Upper lobe of right lung (tissue), 1 donor: ENCODE results near the gene FAM180A. TPM values are rescaled to one million over a fixed set of nuclear protein-coding genes. Genes with fewer than 3 reads are reported as not detected.

Experiments
- ATAC-seq: fragments of 200-7000 bp; cut with Tn5 transposase; one replicate; pipeline ENCODE4 v1.9.1; 2020; ENCODE audit warnings: mild to moderate bottlenecking, moderate library complexity
- DNase-seq: peaks from one replicate; pipeline ENCODE4 v3.0.0-alpha.2; 2020
- H3K27ac ChIP-seq: fragments of 200-600 bp; one replicate; pipeline ENCODE4 v1.8.0; 2022
- H3K27me3 ChIP-seq: fragments of 200-600 bp; one replicate; pipeline ENCODE4 v1.8.0; 2022; ENCODE audit warnings: mild to moderate bottlenecking
- H3K36me3 ChIP-seq: fragments of 200-600 bp; one replicate; pipeline ENCODE4 v1.8.0; 2022
- H3K4me1 ChIP-seq: fragments of 200-600 bp; one replicate; pipeline ENCODE4 v1.8.0; 2022
- H3K4me3 ChIP-seq: fragments of 200-600 bp; one replicate; pipeline ENCODE4 v1.8.0; 2022; ENCODE audit warnings: mild to moderate bottlenecking
- H3K9me3 ChIP-seq: fragments of 200-600 bp; one replicate; pipeline ENCODE4 v1.8.0; 2022
- CTCF ChIP-seq: fragments of 200-600 bp; IDR thresholded peaks from one replicate; pipeline ENCODE4 v1.8.0; 2022; ENCODE audit warnings: antibody characterized with exemption
- intact Hi-C: fragments of 100-400 bp; cut with DNase I; formaldehyde crosslinking; loops from one replicate; pipeline ENCODE4 v1.11.0; 2022
- total RNA-seq: library from RNA; stranded (reverse); fragmentation: NEBNext Ultra II Directional; extraction: Animal tissue kit (Norgen Biotek cat#: 25700); gene quantifications from one replicate; pipeline ENCODE4 v1.2.1, GENCODE V29; 2021
- donor health status: DM: no; HTN: yes; CAD: no; lungs with severe emphysema.

Gene FAM180A
- total RNA-seq, 1 donor from 2014 or later, result 6.8 TPM

GRCh38 chr7:135708041-135708440 is 40.6 kb downstream of the FAM180A start:
- Histone ChIP-seq H3K27me3 (no peaks in the 10 kb centered on the region), H3K9me3 (no peaks in the 10 kb centered on the region), H3K4me1 (no peaks in the 10 kb centered on the region), H3K4me3 (no peak overlapping the region), H3K27ac (no peak overlapping the region), H3K36me3 (no peaks in the 10 kb centered on the region)
- DNase-seq, result no peak
- intact Hi-C loops, result no loop called here
- no peak for ATAC-seq
- no peak for TF ChIP-seq CTCF

GRCh38 chr7:135707570-135707966 is 41.0 kb downstream of the FAM180A start:
- H3K36me3 ChIP-seq, result no peaks in the 10 kb centered on the region
- intact Hi-C loops, result no loop called here
- TF ChIP-seq CTCF, result no peak
- no peaks in the 10 kb centered on the region for H3K27me3 ChIP-seq
- DNase-seq, result no peak
- ATAC-seq, result no peak
- H3K4me1 ChIP-seq, result no peaks in the 10 kb centered on the region
- H3K4me3 ChIP-seq, result no peak overlapping the region
- H3K27ac ChIP-seq, result no peak overlapping the region
- no peaks in the 10 kb centered on the region for H3K9me3 ChIP-seq

- Histone ChIP-seq H3K4me3 (no peak overlapping the region), H3K4me1 (no peaks in the 10 kb centered on the region), H3K27ac (no peak overlapping the region), H3K27me3 (no peaks in the 10 kb centered on the region), H3K9me3 (no peaks in the 10 kb centered on the region), H3K36me3 (no peaks in the 10 kb centered on the region)
- intact Hi-C loops, result no loop called here
- no peak for DNase-seq
- ATAC-seq, result no peak
- no peak for TF ChIP-seq CTCF
These were observed 41.6 kb downstream of the FAM180A start for GRCh38 chr7:135706858-135707569.

GRCh38 chr7:135706038-135706742 is 42.4 kb downstream of the FAM180A start:
- no peak for ATAC-seq
- H3K4me1 ChIP-seq, result no peaks in the 10 kb centered on the region
- H3K9me3 ChIP-seq, result no peaks in the 10 kb centered on the region
- H3K36me3 ChIP-seq, result no peaks in the 10 kb centered on the region
- H3K27me3 ChIP-seq, result no peaks in the 10 kb centered on the region
- no peak overlapping the region for H3K4me3 ChIP-seq
- intact Hi-C loops, result no loop called here
- H3K27ac ChIP-seq, result no peak overlapping the region
- no peak for TF ChIP-seq CTCF
- DNase-seq, result no peak

- H3K27ac ChIP-seq, result no peak overlapping the region
- no peaks in the 10 kb centered on the region for H3K27me3 ChIP-seq
- no peak overlapping the region for H3K4me3 ChIP-seq
- H3K4me1 ChIP-seq, result no peaks in the 10 kb centered on the region
- intact Hi-C loops, result no loop called here
- TF ChIP-seq CTCF, result no peak
- ATAC-seq (no peak), DNase-seq (no peak)
- H3K9me3 ChIP-seq, result no peaks in the 10 kb centered on the region
- no peaks in the 10 kb centered on the region for H3K36me3 ChIP-seq
These were observed 43.9 kb downstream of the FAM180A start for GRCh38 chr7:135704698-135705097.
